Ishikawa (cell line): ENCODE measurements around the gene COMT.

ENCODE experiments used
- CEBPB ChIP-seq: IDR thresholded peaks from 2 replicates; pipeline ENCODE4 v1.6.1; 2012
- CREB1 ChIP-seq: IDR thresholded peaks from 2 replicates; pipeline ENCODE4 v1.6.1; 2012; ENCODE audit warnings: low read depth
- EGR1 ChIP-seq: IDR thresholded peaks from 2 replicates; pipeline ENCODE4 v1.6.1; 2012
- EP300 ChIP-seq: IDR thresholded peaks from 2 replicates; pipeline ENCODE4 v1.6.1; 2012; ENCODE audit warnings: borderline replicate concordance
- FOXM1 ChIP-seq: IDR thresholded peaks from 2 replicates; pipeline ENCODE4 v1.6.1; 2012; ENCODE audit warnings: low read depth, borderline replicate concordance
- NFIC ChIP-seq: IDR thresholded peaks from 2 replicates; pipeline ENCODE4 v1.6.1; 2012
- RAD21 ChIP-seq: IDR thresholded peaks from 2 replicates; pipeline ENCODE4 v1.6.1; 2012; ENCODE audit warnings: low read depth
- TAF1 ChIP-seq: IDR thresholded peaks from 2 replicates; pipeline ENCODE4 v1.6.1; 2012; ENCODE audit warnings: low read depth, mild to moderate bottlenecking
- TCF12 ChIP-seq: IDR thresholded peaks from 2 replicates; pipeline ENCODE4 v1.6.1; 2012; ENCODE audit warnings: low read depth
- TEAD4 ChIP-seq: IDR thresholded peaks from 2 replicates; pipeline ENCODE4 v1.6.1; 2012
- YY1 ChIP-seq: IDR thresholded peaks from 2 replicates; pipeline ENCODE4 v1.6.1; 2012; ENCODE audit warnings: low read depth
- TF ChIP-seq, protein P1 (sequence below): IDR thresholded peaks from 2 replicates; pipeline ENCODE4 v1.6.1; 2012
- TF ChIP-seq, protein P2 (sequence below): IDR thresholded peaks from 2 replicates; pipeline ENCODE4 v1.6.1; 2012; ENCODE audit warnings: low read depth, mild to moderate bottlenecking
- TF ChIP-seq, protein P3 (sequence below): IDR thresholded peaks from 2 replicates; pipeline ENCODE4 v1.6.1; 2012

DNA sequence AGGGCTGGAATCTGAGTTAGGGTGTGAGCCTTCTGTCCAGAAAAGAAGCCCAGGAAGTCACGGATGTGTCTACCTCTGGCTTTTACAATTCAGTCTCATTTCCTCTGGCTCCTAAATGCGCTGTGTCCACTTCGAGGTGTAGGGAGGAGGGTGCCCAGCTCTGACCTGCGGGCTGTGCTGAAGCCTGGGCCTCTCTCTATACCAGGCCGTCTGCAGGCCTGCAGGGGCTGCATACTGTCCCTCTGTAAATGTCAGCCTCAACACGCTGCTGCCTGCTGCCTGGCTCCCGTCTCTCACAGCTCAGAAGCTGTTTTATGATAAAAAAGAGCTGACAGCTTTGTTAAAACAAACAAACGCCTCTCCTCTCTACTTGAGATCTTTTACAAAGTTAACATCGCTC is 60.6 kb downstream of the COMT start:
- TF ChIP-seq, protein P1, sequence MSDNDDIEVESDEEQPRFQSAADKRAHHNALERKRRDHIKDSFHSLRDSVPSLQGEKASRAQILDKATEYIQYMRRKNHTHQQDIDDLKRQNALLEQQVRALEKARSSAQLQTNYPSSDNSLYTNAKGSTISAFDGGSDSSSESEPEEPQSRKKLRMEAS, result no peak
- no peak for TF ChIP-seq CEBPB
- no peak for TF ChIP-seq EGR1
- no peak for TF ChIP-seq EP300
- TF ChIP-seq, protein P2, sequence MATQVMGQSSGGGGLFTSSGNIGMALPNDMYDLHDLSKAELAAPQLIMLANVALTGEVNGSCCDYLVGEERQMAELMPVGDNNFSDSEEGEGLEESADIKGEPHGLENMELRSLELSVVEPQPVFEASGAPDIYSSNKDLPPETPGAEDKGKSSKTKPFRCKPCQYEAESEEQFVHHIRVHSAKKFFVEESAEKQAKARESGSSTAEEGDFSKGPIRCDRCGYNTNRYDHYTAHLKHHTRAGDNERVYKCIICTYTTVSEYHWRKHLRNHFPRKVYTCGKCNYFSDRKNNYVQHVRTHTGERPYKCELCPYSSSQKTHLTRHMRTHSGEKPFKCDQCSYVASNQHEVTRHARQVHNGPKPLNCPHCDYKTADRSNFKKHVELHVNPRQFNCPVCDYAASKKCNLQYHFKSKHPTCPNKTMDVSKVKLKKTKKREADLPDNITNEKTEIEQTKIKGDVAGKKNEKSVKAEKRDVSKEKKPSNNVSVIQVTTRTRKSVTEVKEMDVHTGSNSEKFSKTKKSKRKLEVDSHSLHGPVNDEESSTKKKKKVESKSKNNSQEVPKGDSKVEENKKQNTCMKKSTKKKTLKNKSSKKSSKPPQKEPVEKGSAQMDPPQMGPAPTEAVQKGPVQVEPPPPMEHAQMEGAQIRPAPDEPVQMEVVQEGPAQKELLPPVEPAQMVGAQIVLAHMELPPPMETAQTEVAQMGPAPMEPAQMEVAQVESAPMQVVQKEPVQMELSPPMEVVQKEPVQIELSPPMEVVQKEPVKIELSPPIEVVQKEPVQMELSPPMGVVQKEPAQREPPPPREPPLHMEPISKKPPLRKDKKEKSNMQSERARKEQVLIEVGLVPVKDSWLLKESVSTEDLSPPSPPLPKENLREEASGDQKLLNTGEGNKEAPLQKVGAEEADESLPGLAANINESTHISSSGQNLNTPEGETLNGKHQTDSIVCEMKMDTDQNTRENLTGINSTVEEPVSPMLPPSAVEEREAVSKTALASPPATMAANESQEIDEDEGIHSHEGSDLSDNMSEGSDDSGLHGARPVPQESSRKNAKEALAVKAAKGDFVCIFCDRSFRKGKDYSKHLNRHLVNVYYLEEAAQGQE, result no peak
- no peak for TF ChIP-seq TAF1
- no peak for TF ChIP-seq FOXM1
- no peak for TF ChIP-seq NFIC
- TF ChIP-seq TCF12, result no peak
- TF ChIP-seq, protein P3, sequence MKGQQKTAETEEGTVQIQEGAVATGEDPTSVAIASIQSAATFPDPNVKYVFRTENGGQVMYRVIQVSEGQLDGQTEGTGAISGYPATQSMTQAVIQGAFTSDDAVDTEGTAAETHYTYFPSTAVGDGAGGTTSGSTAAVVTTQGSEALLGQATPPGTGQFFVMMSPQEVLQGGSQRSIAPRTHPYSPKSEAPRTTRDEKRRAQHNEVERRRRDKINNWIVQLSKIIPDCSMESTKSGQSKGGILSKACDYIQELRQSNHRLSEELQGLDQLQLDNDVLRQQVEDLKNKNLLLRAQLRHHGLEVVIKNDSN, result no peak
- no peak for TF ChIP-seq CREB1
- TF ChIP-seq TEAD4, result no peak
- no peak for TF ChIP-seq RAD21
- TF ChIP-seq YY1, result no peak
